Endothelial cell of umbilical vein (primary cell): Measurements from ENCODE around the gene ZNF423.

Experiments used
- EZH2 ChIP-seq: IDR thresholded peaks from 2 replicates; pipeline ENCODE4 v1.6.1; 2012; ENCODE audit warnings: borderline replicate concordance, low read depth, mild to moderate bottlenecking, moderate library complexity, low read length, inconsistent platforms; ENCODE audit not compliant: severe bottlenecking
- FOS ChIP-seq: IDR thresholded peaks from 2 replicates; pipeline ENCODE4 v1.6.1; 2011; ENCODE audit warnings: mild to moderate bottlenecking, low read length, moderate library complexity, borderline replicate concordance; ENCODE audit not compliant: insufficient read depth
- GATA2 ChIP-seq: IDR thresholded peaks from 2 replicates; pipeline ENCODE4 v1.7.0; 2011; ENCODE audit warnings: low read depth, mild to moderate bottlenecking, moderate library complexity, mixed read lengths, low read length; ENCODE audit not compliant: insufficient read length, insufficient read depth
- JUN ChIP-seq: IDR thresholded peaks from 2 replicates; pipeline ENCODE4 v1.6.1; 2011; ENCODE audit warnings: borderline replicate concordance, low read depth; ENCODE audit not compliant: insufficient read length, insufficient read depth
- POLR2A ChIP-seq: IDR thresholded peaks from 2 replicates; pipeline ENCODE4 v1.6.1; 2012; ENCODE audit warnings: low read depth, mild to moderate bottlenecking, control low read depth, low read length
- POLR2AphosphoS5 ChIP-seq: IDR thresholded peaks from 2 replicates; pipeline ENCODE4 v1.6.1; 2012; ENCODE audit warnings: low read depth, mild to moderate bottlenecking, control low read depth, low read length, moderate library complexity; ENCODE audit not compliant: insufficient read depth
- TF ChIP-seq, protein P1 (sequence below): IDR thresholded peaks from 2 replicates; pipeline ENCODE4 v1.6.1; 2011; ENCODE audit not compliant: insufficient read depth, insufficient read length
- TF ChIP-seq, protein P2 (sequence below), 2 donors: IDR thresholded peaks; 1 replicate in 1 of 2; 2 replicates in 1 of 2; pipeline ENCODE4 v1.5.1; 2011; ENCODE audit warnings: low read length in 2 of 2, mild to moderate bottlenecking in 2 of 2, moderate library complexity in 2 of 2, control low read depth in 1 of 2, inconsistent platforms in 1 of 2, low read depth in 1 of 2; ENCODE audit not compliant: insufficient read depth in 1 of 2; ENCODE audit errors: extremely low read depth in 1 of 2

DNA sequence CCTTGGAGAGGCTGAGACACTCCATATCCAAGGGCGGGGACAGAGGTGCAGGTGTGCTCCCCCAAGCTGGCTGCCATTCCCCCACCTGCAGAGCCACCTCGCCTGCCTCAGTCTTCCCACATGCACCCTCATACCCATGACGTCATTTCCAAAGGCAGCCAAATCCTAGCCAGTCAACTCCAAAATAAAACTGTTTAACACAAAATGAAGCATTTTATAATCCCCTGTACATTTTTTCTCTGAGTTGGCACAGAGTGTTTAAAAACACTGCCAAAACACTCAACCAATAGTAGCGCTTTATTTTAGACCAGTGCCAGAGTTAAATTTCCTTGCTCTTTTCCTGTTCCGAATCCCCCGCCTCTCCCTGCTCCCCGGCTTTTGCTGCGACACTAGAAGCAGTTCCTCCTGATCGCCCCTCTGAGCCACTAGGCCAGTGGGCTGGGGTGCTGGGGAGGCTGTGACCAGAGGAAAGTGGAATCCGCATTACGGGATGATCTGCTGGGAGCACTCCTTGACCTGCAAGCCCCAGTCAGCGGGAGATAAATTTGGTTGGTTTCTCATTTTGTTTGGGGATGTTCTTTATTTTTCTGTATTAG lies 139.5 kb downstream of the ZNF423 start:
- TF ChIP-seq JUN (no peak), GATA2 (no peak), POLR2A (no peak), EZH2 (no peak), POLR2AphosphoS5 (no peak), FOS (no peak)
- TF ChIP-seq, protein P1, sequence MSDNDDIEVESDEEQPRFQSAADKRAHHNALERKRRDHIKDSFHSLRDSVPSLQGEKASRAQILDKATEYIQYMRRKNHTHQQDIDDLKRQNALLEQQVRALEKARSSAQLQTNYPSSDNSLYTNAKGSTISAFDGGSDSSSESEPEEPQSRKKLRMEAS = no peak
- TF ChIP-seq, protein P2, sequence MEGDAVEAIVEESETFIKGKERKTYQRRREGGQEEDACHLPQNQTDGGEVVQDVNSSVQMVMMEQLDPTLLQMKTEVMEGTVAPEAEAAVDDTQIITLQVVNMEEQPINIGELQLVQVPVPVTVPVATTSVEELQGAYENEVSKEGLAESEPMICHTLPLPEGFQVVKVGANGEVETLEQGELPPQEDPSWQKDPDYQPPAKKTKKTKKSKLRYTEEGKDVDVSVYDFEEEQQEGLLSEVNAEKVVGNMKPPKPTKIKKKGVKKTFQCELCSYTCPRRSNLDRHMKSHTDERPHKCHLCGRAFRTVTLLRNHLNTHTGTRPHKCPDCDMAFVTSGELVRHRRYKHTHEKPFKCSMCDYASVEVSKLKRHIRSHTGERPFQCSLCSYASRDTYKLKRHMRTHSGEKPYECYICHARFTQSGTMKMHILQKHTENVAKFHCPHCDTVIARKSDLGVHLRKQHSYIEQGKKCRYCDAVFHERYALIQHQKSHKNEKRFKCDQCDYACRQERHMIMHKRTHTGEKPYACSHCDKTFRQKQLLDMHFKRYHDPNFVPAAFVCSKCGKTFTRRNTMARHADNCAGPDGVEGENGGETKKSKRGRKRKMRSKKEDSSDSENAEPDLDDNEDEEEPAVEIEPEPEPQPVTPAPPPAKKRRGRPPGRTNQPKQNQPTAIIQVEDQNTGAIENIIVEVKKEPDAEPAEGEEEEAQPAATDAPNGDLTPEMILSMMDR (IDR thresholded peaks at IDR 0.05; ENCODE audit: extremely low read depth in 1 of 2, insufficient read depth in 1 of 2, low read depth in 1 of 2, low read length in 2 of 2) = no peak
